Stimulated activated CD4-positive, alpha-beta T cell treated with anti-CD3 and anti-CD28 coated beads, Interleukin-12 subunit alpha, Interleukin-12 subunit beta, amount 100 ng/mL, for 48 hours (primary cell): ENCODE data around the gene FNDC11.

ENCODE experiments used
- DNase-seq, 3 donors: peaks; one replicate each; pipeline ENCODE4 v3.0.0-alpha.2; 2020; ENCODE audit warnings: low read depth in 2 of 3, low spot score in 1 of 3

Gene FNDC11

DNA sequence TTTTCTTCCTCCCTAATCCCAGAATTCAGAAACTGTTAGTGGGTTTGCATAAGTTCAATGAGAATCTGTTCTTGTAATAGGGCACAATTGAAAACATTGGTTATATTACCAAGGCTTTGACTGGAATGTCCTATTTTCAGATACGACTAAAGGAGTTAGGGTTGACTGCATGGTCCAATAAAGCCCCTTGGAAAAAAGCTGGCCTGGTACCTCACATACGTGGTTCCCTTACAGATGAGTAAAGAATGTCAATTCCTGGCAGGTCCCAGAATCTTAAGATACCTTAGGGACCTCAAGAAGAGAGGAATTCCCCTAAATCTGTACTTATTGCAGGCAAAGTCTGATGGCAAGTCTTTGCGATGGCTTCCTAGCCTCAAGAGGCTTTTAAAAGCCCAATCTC lies 28.8 kb upstream of the FNDC11 start:
- no peak for DNase-seq

DNA sequence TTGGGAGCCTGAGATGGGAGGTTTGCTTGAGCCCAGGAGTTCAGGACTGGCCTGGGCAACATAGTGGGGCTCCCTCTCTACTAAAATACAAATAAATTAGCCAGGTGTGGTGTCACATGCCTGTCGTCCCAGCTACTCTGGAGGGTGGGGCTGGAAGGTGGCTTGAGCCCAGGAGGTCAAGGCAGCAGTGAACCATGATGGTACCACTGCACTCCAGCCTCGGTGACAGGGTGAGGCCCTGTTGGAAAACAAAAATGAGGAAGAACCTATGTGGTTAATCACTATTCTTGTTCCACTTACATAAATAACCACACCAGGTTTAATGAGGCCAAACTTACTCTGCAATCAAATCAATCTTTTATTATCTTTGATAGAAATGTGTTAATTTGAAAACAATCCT lies 28.0 kb upstream of the FNDC11 start:
- DNase-seq: no peak

DNA sequence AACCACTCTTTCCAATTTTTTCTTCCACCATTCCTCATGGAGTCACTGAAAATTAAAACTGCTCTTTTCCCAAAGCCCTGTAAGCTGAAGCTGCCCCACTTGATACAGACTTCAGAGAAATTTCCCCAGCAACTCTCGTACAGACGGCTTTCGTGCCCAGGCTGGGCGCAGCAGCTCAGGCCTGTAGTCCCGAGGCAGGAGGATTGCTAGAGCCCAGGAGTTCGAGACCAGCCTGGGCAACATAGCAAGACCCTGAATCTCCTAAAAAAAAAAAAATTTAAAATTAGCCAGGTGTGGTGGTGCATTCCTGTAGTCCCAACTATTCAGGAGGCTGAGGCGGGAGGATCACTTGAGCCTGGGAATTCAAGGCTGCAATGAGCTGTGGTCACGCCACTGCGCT lies 26.8 kb upstream of the FNDC11 start:
- DNase-seq: no peak

DNA sequence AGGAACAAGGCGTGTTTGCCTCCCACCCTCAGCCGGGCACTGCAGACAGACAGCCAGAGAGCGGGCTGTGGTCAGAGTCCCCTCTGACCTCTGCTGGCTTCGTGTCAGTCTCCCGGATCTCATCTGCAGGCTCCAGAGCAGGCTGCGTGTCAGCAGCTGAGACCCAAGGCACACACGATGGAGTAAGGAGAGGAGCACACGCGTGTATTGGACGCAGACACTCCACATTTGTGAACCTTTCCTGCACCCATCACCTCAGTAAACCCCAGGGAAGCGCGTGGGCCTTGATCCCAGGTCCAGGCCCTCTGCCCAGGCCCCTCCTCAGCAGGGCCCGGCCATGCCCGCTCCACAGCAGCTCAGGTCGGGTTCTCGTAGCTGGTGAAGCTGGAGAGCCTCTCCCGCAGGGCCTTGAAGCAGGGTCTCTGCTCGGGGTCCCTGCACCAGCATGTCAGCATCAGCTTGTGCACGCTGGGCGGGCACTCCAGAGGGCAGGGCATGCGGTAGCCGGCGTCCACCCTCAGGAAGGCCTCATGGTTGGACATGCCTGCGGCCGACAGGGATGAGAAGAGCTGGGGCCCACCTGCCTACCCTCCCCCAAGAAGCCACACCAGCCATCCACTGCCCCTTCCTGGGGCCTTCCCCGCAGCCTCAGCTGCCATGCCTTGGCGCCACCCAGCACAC lies 24.6 kb upstream of the FNDC11 start:
- DNase-seq: no peak

DNA sequence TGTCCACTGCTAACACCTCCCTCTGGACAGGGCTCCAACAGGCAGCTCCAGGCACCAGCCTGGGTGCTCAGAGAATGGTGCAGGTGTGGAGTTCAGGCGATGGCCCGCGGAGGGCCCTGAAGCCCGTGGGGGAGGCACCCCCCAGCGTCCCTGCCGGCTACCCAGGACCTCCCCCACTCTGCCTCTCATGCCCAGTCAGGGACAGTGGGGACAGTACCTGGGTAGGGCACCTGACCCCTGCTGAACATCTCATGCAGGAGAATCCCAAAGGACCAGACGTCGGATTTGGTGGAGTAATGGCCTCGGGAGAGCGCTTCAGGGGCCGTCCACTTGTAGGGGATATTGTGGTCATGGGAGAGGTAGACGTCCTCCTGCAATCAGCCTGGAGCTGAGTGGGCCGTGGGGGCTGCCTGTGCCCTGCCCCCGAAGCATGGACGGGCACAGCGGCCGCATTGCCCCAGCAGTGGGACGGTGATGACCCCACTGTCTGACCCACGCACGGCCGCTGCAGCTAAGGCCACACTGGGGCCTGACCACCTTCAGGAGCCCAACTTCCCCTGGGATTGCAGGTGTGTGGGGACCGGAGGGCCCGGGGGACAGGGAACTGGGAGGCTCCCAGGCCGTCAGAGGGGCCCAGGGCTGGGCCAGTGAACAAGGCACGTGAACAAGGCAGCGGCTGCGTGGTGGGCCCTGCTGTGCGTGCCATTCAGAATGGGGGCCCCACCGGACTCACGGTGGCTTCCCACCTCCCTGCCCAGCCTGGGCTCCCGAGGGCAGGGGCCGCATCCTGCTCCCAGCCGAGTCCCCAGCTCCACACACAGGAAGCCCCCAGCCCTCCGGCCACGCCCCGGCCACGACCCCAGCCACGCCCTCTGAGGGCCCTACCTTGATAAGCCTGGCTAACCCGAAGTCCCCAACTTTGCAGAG lies 23.8 kb upstream of the FNDC11 start:
- DNase-seq: no peak

DNA sequence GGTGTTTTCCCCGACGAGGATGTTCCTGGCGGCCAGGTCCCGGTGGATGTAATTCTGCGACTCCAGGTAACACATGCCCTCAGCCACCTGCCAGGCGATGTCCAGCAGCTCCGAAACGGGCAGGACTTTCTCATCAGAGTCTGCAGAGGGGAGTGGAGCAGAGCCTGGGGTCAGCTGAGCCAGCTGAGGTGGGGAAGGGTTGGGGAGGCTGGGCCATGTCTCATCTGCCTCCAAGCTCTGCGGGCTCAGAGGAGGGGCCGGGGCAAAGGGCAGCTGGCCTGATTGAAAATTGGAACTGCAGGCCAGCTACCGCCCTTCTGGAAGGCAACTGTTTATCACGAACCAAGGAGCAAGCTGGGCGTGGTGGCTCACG lies 23.2 kb upstream of the FNDC11 start:
- no peak for DNase-seq

DNA sequence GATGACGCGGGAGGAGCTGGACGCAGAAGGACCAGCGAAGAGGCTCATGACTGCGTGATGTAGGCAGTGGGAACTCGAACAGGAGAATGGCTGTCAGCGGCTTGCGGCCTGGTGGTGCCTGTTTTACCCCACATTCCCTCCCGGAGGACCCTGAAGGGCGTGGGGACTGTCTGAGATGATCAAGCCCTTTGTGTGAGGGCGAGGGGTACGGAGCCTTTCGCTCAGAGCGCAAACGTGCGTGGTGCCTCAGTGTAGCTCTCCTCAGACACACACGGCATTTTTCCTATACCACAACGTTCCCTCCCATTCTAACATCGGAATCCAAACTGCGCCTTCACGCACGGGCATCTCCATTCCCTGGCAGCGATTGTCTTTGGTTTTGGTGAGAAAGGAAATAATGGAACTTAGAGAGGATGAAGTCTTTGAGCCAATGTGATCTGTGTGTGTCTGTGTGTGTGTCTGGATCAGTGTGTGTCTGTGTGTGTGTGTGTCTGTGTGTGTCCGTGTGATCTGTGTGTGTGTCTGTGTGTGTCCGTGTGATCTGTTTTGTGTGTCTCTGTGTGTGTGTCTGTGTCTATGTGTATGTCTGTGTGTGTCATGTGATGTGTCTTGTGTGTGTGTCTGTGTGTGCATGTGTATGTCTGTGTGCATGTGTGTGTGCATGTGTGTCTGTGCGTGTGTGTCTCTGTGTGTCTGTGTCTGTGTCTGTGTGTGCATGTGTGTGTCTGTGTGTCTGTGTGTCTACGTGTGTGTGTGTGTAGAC lies 22.1 kb upstream of the FNDC11 start:
- no peak for DNase-seq

DNA sequence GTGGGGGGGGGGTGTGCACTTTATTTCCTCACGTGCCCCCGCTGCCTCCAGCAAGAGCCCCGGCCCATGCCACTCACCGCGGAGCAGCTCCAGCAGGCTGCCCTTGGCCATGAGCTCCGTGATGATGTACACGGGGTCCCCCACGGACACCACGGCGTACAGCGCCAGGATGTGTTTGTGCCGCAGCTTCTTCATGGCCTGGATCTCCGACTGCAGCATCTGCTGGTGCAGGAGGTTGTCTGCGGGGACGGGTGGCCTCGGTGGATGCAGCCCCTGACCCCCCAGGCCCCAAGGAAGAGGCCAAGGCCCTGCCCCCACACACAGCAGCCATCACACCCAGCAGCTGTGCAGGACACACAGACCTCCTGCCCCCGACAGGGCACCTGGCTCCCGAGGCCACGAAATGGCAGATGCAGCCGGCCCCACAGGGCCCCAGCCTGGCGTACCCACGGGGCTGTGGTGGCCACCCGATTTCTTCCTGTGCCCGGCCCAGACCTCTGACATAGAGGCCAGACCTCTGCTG lies 21.4 kb upstream of the FNDC11 start:
- no peak for DNase-seq

DNA sequence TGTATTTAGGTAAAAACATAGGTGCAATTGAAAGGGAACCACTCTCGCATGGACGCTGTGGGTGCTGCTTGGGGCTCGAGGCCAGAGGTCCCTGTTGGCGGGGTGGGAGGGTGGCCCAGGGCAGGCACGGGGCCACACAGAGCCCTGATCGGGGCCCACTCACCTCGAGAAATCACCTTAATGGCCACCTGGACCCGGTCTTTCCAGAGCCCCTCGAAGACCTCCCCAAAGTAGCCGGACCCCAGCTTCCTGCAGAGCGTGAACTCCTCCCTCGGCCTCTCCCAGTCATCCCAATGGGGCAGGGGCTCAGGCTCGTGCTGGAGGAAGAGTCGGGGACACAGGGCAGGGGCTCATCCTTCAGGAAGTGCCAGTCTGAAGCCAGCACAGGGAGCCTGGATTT lies 20.6 kb upstream of the FNDC11 start:
- DNase-seq: no peak

DNA sequence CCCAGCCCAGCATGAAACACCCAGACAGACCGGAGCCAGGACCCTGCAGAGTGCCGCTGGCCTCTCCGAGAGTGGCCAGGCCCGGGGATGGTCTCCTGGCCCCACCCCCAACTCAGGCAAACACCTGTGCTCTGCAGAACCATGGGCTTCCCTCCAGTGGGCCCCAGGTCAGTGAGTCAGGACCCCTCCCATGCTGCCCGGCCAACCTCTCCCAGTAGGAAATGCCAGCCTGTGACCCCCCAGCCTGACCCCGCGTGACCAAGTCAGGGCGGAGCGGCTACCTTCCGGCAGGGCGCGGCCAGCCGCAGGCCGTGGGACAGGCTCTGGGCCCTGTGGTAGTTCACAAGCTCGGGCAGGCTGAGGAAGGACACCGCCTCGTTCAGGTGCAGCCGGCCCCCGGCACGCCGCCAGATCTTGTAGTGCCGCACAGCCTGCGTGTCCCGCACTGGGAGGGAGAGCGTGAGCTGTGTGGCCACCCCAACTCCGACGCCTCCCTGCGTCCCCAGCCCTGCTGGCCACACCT lies 20.0 kb upstream of the FNDC11 start:
- DNase-seq: no peak

DNA sequence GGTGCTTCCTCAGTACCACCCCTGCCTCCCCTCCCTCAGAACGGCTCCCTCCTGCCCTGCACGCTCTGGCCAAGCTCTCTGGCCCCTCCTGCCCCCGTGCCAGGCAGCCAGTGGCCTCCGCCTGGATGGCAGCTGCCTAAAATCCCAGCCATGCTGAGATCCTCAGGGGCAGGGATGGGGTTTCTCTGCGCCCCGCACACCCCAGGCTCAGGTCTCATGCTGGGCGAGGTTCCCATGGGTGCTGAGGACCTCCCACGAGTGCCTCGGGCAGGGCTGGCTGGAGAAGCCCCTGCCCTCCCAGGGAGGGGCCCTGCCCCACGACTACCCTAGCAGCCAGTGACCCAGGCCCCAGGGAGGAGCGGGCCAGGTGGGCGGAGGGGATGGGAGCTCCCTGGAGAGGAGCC lies 19.5 kb upstream of the FNDC11 start:
- no peak for DNase-seq

DNA sequence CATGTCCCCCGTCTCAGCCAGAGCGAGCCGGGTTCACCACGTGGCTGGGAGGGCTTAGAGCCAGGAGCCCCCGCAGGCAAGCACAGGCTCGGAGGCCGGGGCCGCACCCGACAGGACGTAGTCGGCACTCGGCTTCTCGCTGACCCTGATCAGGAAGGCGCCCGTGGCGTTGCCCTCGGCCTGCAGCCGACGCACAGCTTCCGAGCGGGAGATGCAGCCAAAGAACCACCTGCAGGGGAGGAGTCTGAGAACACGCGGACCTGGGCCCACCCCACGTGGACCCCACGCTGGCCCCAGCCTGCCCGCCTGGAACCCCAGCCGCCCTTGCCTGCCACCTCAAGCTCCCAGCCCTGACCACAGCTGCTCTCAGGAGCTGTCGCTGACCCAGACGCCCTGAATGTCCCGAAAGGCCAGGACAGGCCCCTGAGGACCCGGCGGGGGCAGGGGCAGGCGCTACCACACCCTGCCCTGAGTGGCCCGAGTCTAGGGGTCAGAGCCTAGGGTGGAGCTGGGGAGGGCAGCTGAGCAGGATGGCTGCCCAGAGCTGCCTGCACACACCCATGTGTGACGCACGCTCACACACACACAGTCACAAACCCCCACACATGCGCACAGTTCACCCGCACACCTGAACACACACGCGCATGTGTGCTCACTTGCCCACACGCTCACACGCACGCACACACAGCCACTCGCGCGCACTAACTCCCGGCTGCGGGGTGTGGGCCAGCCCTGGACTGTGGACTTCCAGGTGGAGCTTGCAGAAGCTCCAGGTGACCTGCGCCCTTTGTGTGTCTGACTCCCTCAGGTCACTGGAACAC lies 18.9 kb upstream of the FNDC11 start:
- no peak for DNase-seq

DNA sequence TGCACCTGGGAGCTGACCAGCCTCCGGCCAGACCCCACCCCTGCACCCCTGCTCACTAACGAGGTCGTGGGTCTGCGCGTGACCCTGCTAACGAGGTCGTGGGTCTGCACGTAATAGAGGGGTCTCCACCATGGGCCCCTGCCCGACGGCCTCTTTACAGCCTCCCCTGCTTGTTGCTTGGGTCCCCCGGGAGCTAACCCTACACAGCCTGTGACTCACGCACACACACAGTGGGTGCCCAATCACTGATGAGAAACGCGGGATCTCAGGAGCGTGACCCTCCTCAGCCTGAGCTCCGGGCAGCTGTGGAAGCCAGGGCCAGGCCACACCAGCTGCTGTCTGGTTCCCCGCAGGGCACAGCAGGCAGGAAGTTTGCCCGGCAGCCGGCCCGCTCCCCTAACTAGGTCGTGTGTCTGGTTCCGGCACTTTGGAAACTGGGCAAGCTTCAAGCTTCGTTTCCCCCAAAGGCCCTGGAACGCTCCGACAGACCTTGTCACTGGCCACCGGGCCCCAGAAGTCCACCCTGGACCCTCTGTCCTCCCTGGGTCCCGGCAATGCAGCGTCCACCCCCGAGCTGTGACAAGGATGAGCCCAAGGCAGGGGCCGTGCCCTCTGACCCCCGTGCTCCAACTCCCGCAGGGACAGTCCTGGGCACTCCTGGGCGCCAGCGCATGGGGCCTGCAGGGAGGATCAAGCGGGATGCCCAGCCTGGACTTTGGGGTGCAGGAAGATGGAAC lies 17.6 kb upstream of the FNDC11 start:
- DNase-seq: no peak

DNA sequence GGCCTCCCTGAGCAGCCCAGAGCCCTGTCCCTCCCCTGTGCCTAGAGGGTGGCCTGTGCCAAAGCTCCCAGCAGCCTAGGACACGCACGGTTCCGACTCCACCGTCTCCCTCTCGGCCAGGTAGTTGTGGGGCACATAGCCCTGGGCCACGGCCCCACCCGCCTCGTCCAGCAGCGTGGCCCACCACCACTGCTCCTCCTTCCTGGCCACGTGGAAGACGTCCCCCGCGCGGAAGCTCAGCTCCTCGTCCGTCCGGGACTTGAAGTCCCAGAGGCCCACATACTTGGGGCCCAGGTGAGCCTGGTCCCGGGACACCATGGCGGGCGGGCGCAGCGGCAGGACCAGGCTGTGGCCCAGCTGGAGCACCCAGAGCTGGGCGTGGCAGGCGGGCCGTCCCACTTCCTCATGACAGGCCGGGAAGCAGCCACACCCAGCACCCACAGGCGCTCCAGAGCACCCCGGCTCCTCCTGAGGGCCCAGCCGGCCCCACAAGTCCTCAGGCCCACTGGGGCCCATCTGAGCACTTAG lies 16.9 kb upstream of the FNDC11 start, which contains the start of gene PTK6:
PTK6 (minus strand) TSS at position 380 of the 528 bp plus-strand sequence; CDS start at position 318, 62 bp downstream.
- peak in 1 of 3 donors; percentile 48 for DNase-seq

DNA sequence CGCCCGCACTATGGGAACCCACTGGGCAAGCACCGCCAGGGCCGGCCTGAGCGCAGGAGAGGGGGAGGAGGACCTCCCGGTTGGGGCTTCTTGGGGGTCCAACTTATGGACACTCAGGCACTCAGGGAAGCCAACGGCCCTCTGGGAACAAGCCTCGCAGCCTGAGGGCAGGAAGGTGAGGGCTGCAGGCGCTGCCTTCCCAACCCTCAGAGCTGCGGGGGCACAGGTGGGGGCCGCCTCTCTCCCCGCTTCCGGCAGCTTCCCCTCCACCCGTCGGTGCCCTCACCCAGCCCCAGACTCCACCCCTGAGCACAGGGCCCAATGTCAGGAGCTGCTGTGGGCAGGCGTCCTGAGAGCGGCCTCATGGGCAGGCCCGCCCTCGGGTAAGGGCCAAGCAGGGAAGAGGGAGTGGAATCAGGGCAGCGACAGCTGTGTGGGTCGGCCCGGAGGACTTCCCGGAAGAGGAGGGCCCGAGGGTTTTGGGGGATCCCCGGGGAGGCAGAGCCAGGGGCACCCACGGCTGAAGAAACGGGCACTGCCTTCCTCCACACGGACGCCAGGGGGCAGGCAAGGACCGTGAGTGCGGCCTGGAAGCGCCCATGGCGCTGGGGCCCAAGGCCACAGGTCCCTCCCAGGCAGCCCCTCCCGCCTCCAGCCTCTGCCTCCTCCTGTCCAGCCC lies 16.3 kb upstream of the FNDC11 start:
- DNase-seq: peak; percentile 95

DNA sequence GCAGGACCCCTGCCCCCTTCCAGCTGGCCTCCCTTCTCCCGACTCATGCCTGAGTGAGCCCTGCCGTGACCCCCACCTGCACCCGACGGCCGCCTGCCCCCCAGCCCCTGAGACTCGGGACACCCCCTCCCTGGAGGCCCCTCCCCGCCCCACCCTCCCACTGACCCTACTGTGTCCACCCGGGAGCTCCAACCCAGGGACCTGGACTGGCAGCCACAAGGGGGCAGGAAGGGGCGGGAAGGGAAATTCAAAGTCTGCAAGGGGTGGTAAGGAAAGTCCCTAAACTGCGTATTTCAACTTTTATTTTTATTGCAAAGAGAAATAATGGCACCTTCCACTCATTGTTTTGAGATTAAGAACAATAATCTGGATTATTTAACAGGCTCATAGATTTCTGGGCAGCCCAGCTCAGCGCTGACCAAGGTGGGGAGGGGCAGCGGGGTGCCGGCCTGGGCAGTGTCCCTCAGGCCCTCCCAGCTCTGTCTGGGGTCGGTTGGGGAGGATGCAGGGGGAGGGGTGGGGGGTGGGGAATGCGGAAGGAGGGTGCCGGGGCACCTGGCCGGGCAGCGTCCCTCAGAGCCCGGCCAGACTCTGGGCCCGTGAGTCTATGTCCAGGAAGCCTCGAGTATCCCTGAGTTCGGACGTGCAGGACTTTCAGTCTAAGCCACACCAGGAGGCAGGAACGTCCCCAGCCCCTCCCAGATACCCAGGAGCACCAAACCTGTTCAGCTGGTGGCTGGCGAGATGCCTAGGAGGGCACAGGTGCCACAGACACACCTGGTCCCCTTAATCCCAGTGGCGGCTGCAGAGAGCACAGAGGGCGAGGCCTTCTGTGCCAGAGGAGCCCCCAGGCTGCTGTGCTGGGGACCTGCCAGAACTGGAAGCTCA lies 15.5 kb upstream of the FNDC11 start:
- DNase-seq: no peak

DNA sequence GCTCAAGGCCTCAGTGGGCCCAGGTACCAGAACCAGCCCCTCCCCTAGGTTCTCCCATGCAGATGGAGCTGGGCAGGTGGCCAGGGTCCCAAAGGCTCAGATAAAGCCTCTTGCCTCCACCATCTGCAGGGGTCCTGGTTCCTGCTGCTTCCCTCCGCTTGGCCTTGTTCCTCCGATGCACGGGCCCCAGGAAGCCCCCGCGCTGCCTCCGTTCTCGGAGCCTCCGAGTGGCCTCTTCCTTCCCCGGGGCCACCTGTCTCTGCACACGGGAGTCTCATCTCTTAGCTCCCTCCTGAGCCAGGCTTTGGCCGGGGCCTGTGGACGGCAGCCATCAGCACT lies 14.9 kb upstream of the FNDC11 start:
- DNase-seq: no peak
